Karpas-422 (cell line): ENCODE data around the gene TMEM258. TPM values are rescaled to one million over a fixed set of nuclear protein-coding genes. Genes with fewer than 3 reads are reported as not detected.

Experiments used
- DNase-seq: peaks from one replicate; pipeline ENCODE4 v3.0.0-alpha.2; 2015
- H2AFZ ChIP-seq: fragments of 200-600 bp; sonication (generic); 2 replicates; pipeline ENCODE4 v1.6.1; 2014; ENCODE audit warnings: antibody characterized with exemption, low read length, mixed read lengths
- H3K27ac ChIP-seq: fragments of 200-600 bp; sonication (generic); 2 replicates; pipeline ENCODE4 v1.5.1; 2014; ENCODE audit warnings: mild to moderate bottlenecking, low read length, moderate library complexity
- H3K27me3 ChIP-seq: fragments of 200-600 bp; sonication (generic); 2 replicates; pipeline ENCODE4 v1.6.1; 2014; ENCODE audit warnings: low read length, mixed read lengths
- H3K36me3 ChIP-seq: fragments of 200-600 bp; sonication (generic); 2 replicates; pipeline ENCODE4 v1.6.1; 2014; ENCODE audit warnings: low read length, mixed read lengths; ENCODE audit not compliant: insufficient read depth
- H3K4me1 ChIP-seq: fragments of 200-600 bp; sonication (generic); 2 replicates; pipeline ENCODE4 v1.6.1; 2014; ENCODE audit warnings: mild to moderate bottlenecking, low read length, mixed read lengths
- H3K4me2 ChIP-seq: fragments of 200-600 bp; sonication (generic); 2 replicates; pipeline ENCODE4 v1.6.1; 2014; ENCODE audit warnings: low read length, low read depth, mild to moderate bottlenecking; ENCODE audit not compliant: poor library complexity, severe bottlenecking
- H3K4me3 ChIP-seq: fragments of 200-600 bp; sonication (generic); 2 replicates; pipeline ENCODE4 v1.5.1; 2014; ENCODE audit warnings: mild to moderate bottlenecking, antibody characterized with exemption, low read length, mixed read lengths
- H3K79me2 ChIP-seq: fragments of 200-600 bp; sonication (generic); 2 replicates; pipeline ENCODE4 v1.6.1; 2014; ENCODE audit warnings: mild to moderate bottlenecking, low read length, mixed read lengths
- H3K9ac ChIP-seq: fragments of 200-600 bp; sonication (generic); 2 replicates; pipeline ENCODE4 v1.6.0; 2014; ENCODE audit warnings: low read length
- H3K9me2 ChIP-seq: fragments of 200-600 bp; sonication (generic), shearing (Covaris generic); replicated peaks from 2 replicates; pipeline ENCODE4 v1.6.0; 2014; ENCODE audit warnings: mild to moderate bottlenecking, low read length, moderate library complexity; ENCODE audit not compliant: insufficient read depth
- H3K9me3 ChIP-seq: fragments of 300-700, 200-600 bp; sonication (generic); 2 replicates; pipeline ENCODE4 v1.6.1; 2014; ENCODE audit warnings: low read length, mixed read lengths
- H4K20me1 ChIP-seq: fragments of 200-600 bp; sonication (generic); 2 replicates; pipeline ENCODE4 v1.6.1; 2014; ENCODE audit warnings: mild to moderate bottlenecking, antibody characterized with exemption, low read length, low read depth; ENCODE audit not compliant: insufficient read depth
- total RNA-seq: library from RNA; depleted of rRNA; stranded (reverse); fragments of >200 nt; shearing (Covaris generic); gene quantifications from 2 replicates; pipeline ENCODE4 v1.2.3, GENCODE V29; 2014; ENCODE audit warnings: low replicate concordance

Gene TMEM258
- total RNA-seq, 1 experiment from 2014 or later: 303 TPM

DNA sequence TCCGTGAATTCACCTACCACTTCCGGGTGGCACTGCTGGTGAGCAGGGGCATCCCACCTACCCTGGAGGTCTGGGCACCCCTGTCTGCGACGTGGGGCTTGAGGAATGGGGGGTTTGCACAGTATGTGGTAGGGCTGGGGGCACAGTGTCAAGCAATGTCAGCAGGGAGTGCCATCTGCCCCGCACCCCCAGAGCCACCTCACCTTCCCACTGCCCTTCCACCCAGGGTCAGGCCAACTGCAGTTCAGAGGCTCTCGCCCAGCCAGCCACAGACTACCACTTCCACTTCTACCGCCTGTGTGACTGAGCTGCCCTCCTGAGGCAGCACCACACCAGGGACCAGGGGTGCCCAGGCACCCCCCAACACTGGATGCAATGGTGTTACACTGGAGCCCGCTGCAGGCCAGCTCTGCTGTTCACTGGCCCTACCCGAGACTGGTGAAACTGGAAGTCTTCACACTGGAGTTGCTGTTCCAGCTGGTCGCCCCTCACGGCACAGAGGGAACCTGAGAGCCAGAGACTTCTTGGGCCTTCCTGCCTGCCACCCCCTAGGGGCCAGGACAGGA, 6.5 kb downstream of the TMEM258 start:
- Histone ChIP-seq H2AFZ (no peak overlapping the region), H3K4me3 (no peak overlapping the region), H4K20me1 (peaks cover 7% of the 10 kb centered on the region; the same call in 1 of the 2 replicates), H3K4me2 (no peak overlapping the region), H3K4me1 (no peaks in the 10 kb centered on the region), H3K79me2 (peaks cover 8% of the 10 kb centered on the region), H3K9me2 (no peaks in the 10 kb centered on the region), H3K27ac (no peak overlapping the region), H3K36me3 (peaks cover 21% of the 10 kb centered on the region), H3K9ac (no peak overlapping the region), H3K27me3 (no peaks in the 10 kb centered on the region), H3K9me3 (no peaks in the 10 kb centered on the region)
- no peak for DNase-seq

DNA sequence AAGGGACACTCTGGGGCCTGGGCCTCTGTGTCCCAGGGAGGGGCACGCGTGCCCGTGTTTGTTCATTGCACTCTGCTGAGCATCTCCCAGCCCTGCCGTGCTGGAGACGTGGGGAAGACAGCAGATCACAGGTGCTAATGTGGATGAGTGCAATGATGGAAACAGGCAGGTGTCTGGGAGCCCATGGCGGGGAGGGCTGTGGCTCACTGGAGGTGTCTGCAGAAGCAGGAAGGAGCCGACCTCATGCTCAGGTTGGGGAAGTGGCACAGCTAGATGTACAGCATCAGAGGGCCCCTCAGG, 7.9 kb downstream of the TMEM258 start:
- DNase-seq: no peak
- Histone ChIP-seq H3K36me3 (peaks cover 12% of the 10 kb centered on the region), H3K79me2 (no peaks in the 10 kb centered on the region), H3K4me3 (no peak overlapping the region), H3K27ac (no peak overlapping the region), H3K4me1 (no peaks in the 10 kb centered on the region), H3K9ac (no peak overlapping the region), H3K9me3 (no peaks in the 10 kb centered on the region), H3K27me3 (no peaks in the 10 kb centered on the region), H3K4me2 (no peak overlapping the region), H3K9me2 (no peaks in the 10 kb centered on the region), H2AFZ (no peak overlapping the region), H4K20me1 (peaks cover 7% of the 10 kb centered on the region; the same call in 1 of the 2 replicates)

DNA sequence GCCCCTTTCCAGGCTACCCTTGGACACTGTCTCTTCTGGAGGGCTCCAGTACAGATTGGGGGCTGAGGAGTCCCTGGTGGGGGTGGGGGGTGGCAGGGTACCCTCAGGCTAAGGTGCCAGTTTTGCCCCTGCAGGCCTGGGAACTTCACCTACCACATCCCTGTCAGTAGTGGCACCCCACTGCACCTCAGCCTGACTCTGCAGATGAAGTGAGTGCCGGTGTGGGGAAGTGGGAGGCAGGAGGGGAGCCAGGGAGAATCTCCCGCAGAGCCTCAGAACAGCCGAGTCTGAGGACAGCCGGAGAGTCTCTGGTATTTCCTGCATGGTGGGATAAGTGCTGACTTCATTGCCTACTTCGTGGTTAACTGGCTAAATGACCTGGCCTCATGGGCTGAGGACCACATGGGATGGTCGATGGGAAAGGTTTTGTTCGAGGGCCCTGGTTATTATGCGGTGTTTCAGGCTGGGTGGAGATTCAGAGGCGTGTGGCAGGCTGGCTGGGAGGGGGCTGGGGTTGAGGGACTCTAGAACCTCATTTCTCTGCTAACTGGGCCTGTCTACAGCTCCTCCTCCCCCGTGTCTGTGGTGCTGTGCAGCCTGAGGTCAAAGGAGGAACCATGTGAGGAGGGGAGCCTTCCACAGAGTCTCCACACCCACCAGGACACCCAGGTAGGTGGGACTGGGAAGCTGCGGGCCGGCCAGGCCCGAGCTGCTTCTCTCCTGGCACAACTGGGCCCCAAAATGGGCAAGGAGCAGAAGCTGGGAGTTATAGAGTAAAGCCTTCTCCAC, 8.5 kb downstream of the TMEM258 start:
- no peaks in the 10 kb centered on the region for H3K9me2 ChIP-seq
- no peak overlapping the region for H3K9ac ChIP-seq
- no peak overlapping the region for H3K4me3 ChIP-seq
- peaks cover 12% of the 10 kb centered on the region for H3K36me3 ChIP-seq
- peaks cover 7% of the 10 kb centered on the region; the same call in 1 of the 2 replicates for H4K20me1 ChIP-seq
- H3K27me3 ChIP-seq: no peaks in the 10 kb centered on the region
- no peak for DNase-seq
- no peak overlapping the region for H3K27ac ChIP-seq
- no peaks in the 10 kb centered on the region for H3K9me3 ChIP-seq
- no peaks in the 10 kb centered on the region for H3K4me1 ChIP-seq
- H2AFZ ChIP-seq: no peak overlapping the region
- no peak overlapping the region for H3K4me2 ChIP-seq
- H3K79me2 ChIP-seq: no peaks in the 10 kb centered on the region

DNA sequence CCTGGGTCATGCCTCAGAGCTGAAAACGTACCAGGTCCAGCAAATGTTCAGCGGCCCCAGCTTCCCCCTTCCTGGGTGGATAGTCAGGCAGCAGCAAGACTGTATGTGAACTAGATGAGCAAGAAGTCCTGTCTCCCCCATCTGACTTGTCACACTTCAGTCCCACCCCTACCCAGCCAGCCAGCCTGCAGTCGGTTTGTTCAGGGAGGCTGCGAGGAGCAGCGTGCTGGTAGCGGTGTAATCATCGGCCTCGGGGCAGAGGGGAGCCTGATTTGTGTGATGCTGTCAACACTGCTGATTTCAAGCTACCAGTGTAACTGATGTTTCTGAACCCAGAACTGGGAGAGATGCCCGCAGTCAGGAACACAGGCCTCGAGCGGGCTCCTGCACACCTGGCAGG, 9.6 kb downstream of the TMEM258 start:
- DNase-seq: no peak
- H3K4me3 ChIP-seq: no peak overlapping the region
- H3K27ac ChIP-seq: no peak overlapping the region
- peaks cover 11% of the 10 kb centered on the region for H3K36me3 ChIP-seq
- H3K9me3 ChIP-seq: no peaks in the 10 kb centered on the region
- no peaks in the 10 kb centered on the region for H3K27me3 ChIP-seq
- no peak overlapping the region for H3K9ac ChIP-seq
- no peaks in the 10 kb centered on the region for H3K79me2 ChIP-seq
- H2AFZ ChIP-seq: no peak overlapping the region
- no peak overlapping the region for H3K4me2 ChIP-seq
- peaks cover 7% of the 10 kb centered on the region; the same call in 1 of the 2 replicates for H4K20me1 ChIP-seq
- no peaks in the 10 kb centered on the region for H3K9me2 ChIP-seq
- no peaks in the 10 kb centered on the region for H3K4me1 ChIP-seq

DNA sequence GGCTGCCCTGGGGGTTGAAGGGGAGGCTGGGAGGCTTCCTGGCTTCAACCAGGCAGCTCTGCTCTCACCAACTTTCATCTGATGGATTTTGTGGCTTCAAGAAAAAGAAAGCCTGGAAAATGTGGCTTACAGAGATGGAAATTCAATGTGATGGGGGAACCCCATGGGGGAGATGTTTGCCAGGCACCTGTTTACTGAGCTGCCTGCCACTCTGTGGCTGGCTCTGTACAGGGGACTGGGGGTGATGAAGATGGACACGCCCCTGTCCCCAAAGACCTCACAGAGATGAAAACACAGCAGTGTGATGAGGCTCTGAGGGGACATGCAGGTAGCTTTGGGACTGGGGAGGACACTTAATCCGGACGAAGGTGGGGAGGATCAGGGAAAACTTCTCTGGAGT, 10.1 kb downstream of the TMEM258 start:
- H2AFZ ChIP-seq: no peak overlapping the region
- no peaks in the 10 kb centered on the region for H3K27me3 ChIP-seq
- H4K20me1 ChIP-seq: peaks cover 7% of the 10 kb centered on the region; the same call in 1 of the 2 replicates
- DNase-seq: no peak
- H3K79me2 ChIP-seq: no peaks in the 10 kb centered on the region
- no peak overlapping the region for H3K4me3 ChIP-seq
- H3K36me3 ChIP-seq: peaks cover 6% of the 10 kb centered on the region
- no peak overlapping the region for H3K27ac ChIP-seq
- no peaks in the 10 kb centered on the region for H3K9me3 ChIP-seq
- no peaks in the 10 kb centered on the region for H3K9me2 ChIP-seq
- H3K9ac ChIP-seq: no peak overlapping the region
- H3K4me2 ChIP-seq: no peak overlapping the region
- H3K4me1 ChIP-seq: no peaks in the 10 kb centered on the region

DNA sequence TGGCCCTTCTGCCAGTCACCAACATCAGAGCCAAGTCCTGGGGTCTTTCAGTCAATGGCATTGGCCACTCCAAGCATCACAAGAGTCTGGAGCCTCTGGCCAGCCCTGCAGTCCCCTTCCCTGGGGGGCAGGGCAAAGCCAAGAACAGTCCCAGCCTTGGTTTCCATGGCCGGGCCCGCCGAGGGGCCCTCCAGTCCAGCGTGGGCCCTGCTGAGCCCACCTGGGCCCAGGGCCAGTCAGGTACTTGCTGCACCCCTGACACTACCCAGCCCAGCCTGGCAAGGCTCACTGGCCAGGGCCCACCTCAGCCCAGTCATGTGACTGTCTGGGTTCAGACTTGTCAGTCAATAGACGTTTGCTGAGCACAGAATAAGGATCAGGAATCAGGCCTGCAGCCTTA, 10.8 kb downstream of the TMEM258 start:
- peaks cover 5% of the 10 kb centered on the region; the same call in 1 of the 2 replicates for H4K20me1 ChIP-seq
- no peak overlapping the region for H3K9ac ChIP-seq
- H3K9me3 ChIP-seq: no peaks in the 10 kb centered on the region
- DNase-seq: no peak
- H3K27me3 ChIP-seq: no peaks in the 10 kb centered on the region
- no peaks in the 10 kb centered on the region for H3K9me2 ChIP-seq
- H2AFZ ChIP-seq: no peak overlapping the region
- no peak overlapping the region for H3K4me2 ChIP-seq
- no peaks in the 10 kb centered on the region for H3K4me1 ChIP-seq
- no peak overlapping the region for H3K4me3 ChIP-seq
- no peaks in the 10 kb centered on the region for H3K79me2 ChIP-seq
- H3K27ac ChIP-seq: no peak overlapping the region
- H3K36me3 ChIP-seq: no peaks in the 10 kb centered on the region; the same call in 1 of the 2 replicates

DNA sequence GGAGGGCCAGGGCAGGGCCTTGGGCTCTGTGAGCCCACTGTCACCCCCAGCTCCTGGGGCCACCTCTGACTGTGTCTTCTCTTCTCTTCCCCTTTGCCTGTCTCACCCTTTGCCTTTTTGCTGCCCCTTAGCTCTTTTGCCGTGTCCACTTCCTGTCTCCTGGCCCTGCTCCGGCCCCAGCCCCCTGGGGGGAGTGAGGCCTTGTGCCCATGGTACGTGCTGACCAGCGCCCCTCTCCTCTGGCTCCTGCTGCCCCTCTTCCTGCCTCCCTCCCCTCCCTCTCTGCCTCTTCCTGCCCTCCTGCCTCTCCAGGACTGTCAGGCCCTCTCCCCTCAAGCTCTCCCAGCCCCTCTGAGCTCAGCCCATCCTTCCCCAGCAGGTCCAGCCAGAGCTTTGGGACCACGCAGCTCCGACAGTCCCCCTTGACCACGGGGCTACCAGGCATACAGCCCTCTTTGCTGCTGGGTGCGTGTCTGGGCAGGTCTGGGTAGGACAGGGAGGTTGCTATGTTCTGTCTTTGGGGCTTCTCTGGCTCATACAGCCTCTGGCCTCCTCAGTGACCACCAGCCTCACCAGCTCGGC, 11.7 kb downstream of the TMEM258 start:
- Histone ChIP-seq H3K9me2 (no peaks in the 10 kb centered on the region), H3K9me3 (no peaks in the 10 kb centered on the region), H3K27ac (no peak overlapping the region), H3K27me3 (no peaks in the 10 kb centered on the region), H3K9ac (no peak overlapping the region), H3K36me3 (no peaks in the 10 kb centered on the region; the same call in 1 of the 2 replicates), H3K4me2 (no peak overlapping the region), H3K4me3 (no peak overlapping the region), H3K4me1 (no peaks in the 10 kb centered on the region), H3K79me2 (no peaks in the 10 kb centered on the region), H4K20me1 (peaks cover 2% of the 10 kb centered on the region; the same call in 1 of the 2 replicates), H2AFZ (no peak overlapping the region)
- DNase-seq: no peak

DNA sequence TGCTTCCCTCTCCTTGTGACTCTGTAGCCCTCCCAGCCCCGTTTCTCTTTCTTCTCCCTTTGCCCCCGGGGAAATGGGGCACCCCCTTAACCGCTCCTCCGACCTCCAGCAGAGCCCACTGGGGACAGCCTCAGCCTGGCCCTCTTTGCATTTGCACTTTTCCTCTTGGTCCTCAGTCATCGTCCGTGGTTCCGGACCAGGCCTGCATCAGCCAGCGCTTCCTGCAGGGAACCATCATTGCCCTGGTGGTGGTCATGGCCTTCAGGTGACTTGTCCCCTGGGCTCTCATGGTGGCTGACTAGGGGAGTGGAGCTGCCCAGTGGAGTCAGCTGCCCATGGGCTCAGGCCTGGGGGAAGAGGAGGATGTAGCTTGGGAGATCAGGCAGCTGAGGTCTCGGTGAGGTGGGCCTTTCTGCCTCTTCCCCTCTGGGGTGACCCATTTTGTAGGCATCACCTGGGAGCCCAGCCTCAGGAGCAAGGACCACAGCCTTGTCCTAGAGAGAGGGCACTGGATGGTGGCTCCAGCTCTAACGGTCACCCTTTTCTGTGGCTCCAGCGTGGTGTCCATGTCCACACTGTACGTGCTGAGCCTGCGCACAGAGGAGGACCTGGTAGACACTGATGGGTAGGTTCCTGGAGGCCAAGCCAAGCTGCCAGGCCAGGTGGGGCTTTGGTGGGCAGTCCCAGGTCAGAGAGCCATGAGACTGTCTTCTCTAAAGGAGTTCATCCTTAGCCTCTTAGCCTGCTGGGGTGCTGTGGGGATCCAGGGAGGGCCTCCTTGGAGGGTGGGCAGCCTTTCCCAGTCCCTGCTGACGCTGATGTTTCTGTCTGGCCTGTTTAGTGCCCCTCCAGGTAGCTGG, 12.5 kb downstream of the TMEM258 start:
- H3K27ac ChIP-seq: no peak overlapping the region
- no peak for DNase-seq
- H4K20me1 ChIP-seq: peaks cover 2% of the 10 kb centered on the region; the same call in 1 of the 2 replicates
- H3K79me2 ChIP-seq: no peaks in the 10 kb centered on the region
- no peak overlapping the region for H3K4me3 ChIP-seq
- no peak overlapping the region for H3K9ac ChIP-seq
- no peak overlapping the region for H2AFZ ChIP-seq
- H3K9me2 ChIP-seq: no peaks in the 10 kb centered on the region
- H3K4me1 ChIP-seq: no peaks in the 10 kb centered on the region
- H3K4me2 ChIP-seq: no peak overlapping the region
- H3K27me3 ChIP-seq: no peaks in the 10 kb centered on the region
- H3K36me3 ChIP-seq: no peaks in the 10 kb centered on the region
- H3K9me3 ChIP-seq: no peaks in the 10 kb centered on the region
